HepG2 (cell line): ENCODE results near the gene TEF. TPM values are rescaled to one million over a fixed set of nuclear protein-coding genes. Genes with fewer than 3 reads are reported as not detected.

Experiments used
- DNMT1 ChIP-seq: sonication (generic); formaldehyde crosslinking; IDR thresholded peaks from 2 replicates; pipeline ENCODE4 v1.5.1; 2020; ENCODE audit warnings: mild to moderate bottlenecking, missing genetic modification reagents
- DR1 ChIP-seq: sonication (generic); formaldehyde crosslinking; IDR thresholded peaks from 2 replicates; pipeline ENCODE4 v1.8.0; 2021; ENCODE audit warnings: mild to moderate bottlenecking, missing genetic modification reagents, inconsistent platforms
- EZH2 ChIP-seq: conservative IDR thresholded peaks from 2 replicates; pipeline ENCODE4 v1.6.1; 2012; ENCODE audit warnings: mild to moderate bottlenecking, low read depth, low read length, moderate library complexity
- FOXJ3 ChIP-seq: sonication (generic); formaldehyde crosslinking; IDR thresholded peaks from 2 replicates; pipeline ENCODE4 v1.4.0; 2020; ENCODE audit warnings: missing genetic modification reagents, mild to moderate bottlenecking, borderline replicate concordance
- JUNB ChIP-seq: sonication (generic); formaldehyde crosslinking; IDR thresholded peaks from 2 replicates; pipeline ENCODE4 v1.8.0; 2022; ENCODE audit warnings: missing genetic modification reagents, mild to moderate bottlenecking, borderline replicate concordance
- LCORL ChIP-seq, 2 experiments: fragments of 450-650 bp in 1 of 2; sonication (generic) in 1 of 2; formaldehyde crosslinking in 1 of 2; IDR thresholded peaks; 2 replicates each; pipeline versions ENCODE4 v1.5.0 to v1.6.1; 2017 to 2020; ENCODE audit warnings: antibody characterized with exemption in 1 of 2, missing genetic modification reagents in 1 of 2
- MAZ ChIP-seq, 2 experiments: sonication (generic) in 1 of 2; formaldehyde crosslinking in 1 of 2; IDR thresholded peaks; 2 replicates each; pipeline versions ENCODE4 v1.5.0 to v1.6.1; 2012 to 2020; ENCODE audit warnings: low read depth in 2 of 2, mild to moderate bottlenecking in 2 of 2, borderline replicate concordance in 1 of 2, improper control_type of control experiment in 1 of 2, low read length in 1 of 2, missing genetic modification reagents in 1 of 2, moderate library complexity in 1 of 2
- NCOA2 ChIP-seq: sonication (generic); formaldehyde crosslinking; IDR thresholded peaks from 2 replicates; pipeline ENCODE4 v1.8.0; 2022; ENCODE audit warnings: inconsistent platforms
- PCBP2 ChIP-seq: fragments of 200-400 bp; formaldehyde crosslinking; optimal IDR thresholded peaks from 2 replicates; pipeline ENCODE3; 2018; ENCODE audit warnings: low read length, low read depth; ENCODE audit not compliant: poor library complexity, severe bottlenecking
- POLR2A ChIP-seq, 2 experiments: IDR thresholded peaks; 2 replicates each; pipeline ENCODE4 v1.6.1; 2011; ENCODE audit warnings: low read depth in 2 of 2, low read length in 2 of 2, mild to moderate bottlenecking in 1 of 2, moderate library complexity in 1 of 2; ENCODE audit not compliant: insufficient read depth in 1 of 2
- ZIK1 ChIP-seq: sonication (generic); formaldehyde crosslinking; IDR thresholded peaks from 2 replicates; pipeline ENCODE4 v1.5.0; 2020; ENCODE audit warnings: mild to moderate bottlenecking, low read depth, missing genetic modification reagents, borderline replicate concordance
- ZNF101 ChIP-seq: sonication (generic); formaldehyde crosslinking; IDR thresholded peaks from 2 replicates; pipeline ENCODE4 v1.4.0; 2020; ENCODE audit warnings: mild to moderate bottlenecking, low read depth, missing genetic modification reagents, borderline replicate concordance
- ZNF20 ChIP-seq: sonication (generic); formaldehyde crosslinking; IDR thresholded peaks from 2 replicates; pipeline ENCODE4 v1.4.0; 2020; ENCODE audit warnings: mild to moderate bottlenecking, moderate library complexity, missing genetic modification reagents
- ZNF331 ChIP-seq: sonication (generic); formaldehyde crosslinking; IDR thresholded peaks from 2 replicates; pipeline ENCODE4 v1.4.0; 2020; ENCODE audit warnings: missing genetic modification reagents
- ZNF567 ChIP-seq: sonication (generic); formaldehyde crosslinking; IDR thresholded peaks from 2 replicates; pipeline ENCODE4 v1.8.1; 2023; ENCODE audit warnings: mild to moderate bottlenecking, missing genetic modification reagents, borderline replicate concordance
- ZNF589 ChIP-seq: sonication (generic); formaldehyde crosslinking; conservative IDR thresholded peaks from 2 replicates; pipeline ENCODE4 v1.8.0; 2022; ENCODE audit warnings: mild to moderate bottlenecking, moderate library complexity, missing genetic modification reagents
- ZNF614 ChIP-seq: IDR thresholded peaks from 2 replicates; pipeline ENCODE4 v1.6.1; 2018; ENCODE audit warnings: missing biosample characterization, missing genetic modification reagents, inconsistent platforms, borderline replicate concordance
- ZNF709 ChIP-seq: sonication (generic); formaldehyde crosslinking; IDR thresholded peaks from 2 replicates; pipeline ENCODE4 v1.5.0; 2020; ENCODE audit warnings: mild to moderate bottlenecking, missing genetic modification reagents
- ZNF747 ChIP-seq: sonication (generic); formaldehyde crosslinking; IDR thresholded peaks from 2 replicates; pipeline ENCODE4 v1.8.1; 2023; ENCODE audit warnings: missing genetic modification reagents, mild to moderate bottlenecking, borderline replicate concordance
- ZNF749 ChIP-seq: sonication (generic); formaldehyde crosslinking; IDR thresholded peaks from 2 replicates; pipeline ENCODE4 v1.8.0; 2022; ENCODE audit warnings: mild to moderate bottlenecking, missing genetic modification reagents, moderate library complexity, borderline replicate concordance
- polyA plus RNA-seq, 8 experiments: library from polyadenylated mRNA; depleted of rRNA in 3 of 8; stranded (reverse) in 7 of 8; unstranded in 1 of 8; fragments of >200 nt; fragmentation: Illumina TruSeq in 4 of 8; extraction: Trizol in 4 of 8; gene quantifications; 2 replicates each; pipeline versions ENCODE4 v1.2.1 to v1.2.3, GENCODE V29; 2011 to 2016; ENCODE audit warnings: low read depth in 4 of 8, missing spikeins in 1 of 8, mixed read lengths in 1 of 8; ENCODE audit not compliant: insufficient read depth in 1 of 8
- total RNA-seq, 5 experiments: library from RNA; depleted of rRNA; stranded (reverse); fragments of >200 nt; fragmentation: Illumina TruSeq; extraction: Trizol; gene quantifications; 2 replicates each; pipeline ENCODE4 v1.2.3, GENCODE V29; 2016; ENCODE audit warnings: low read depth in 1 of 5
- TF ChIP-seq, protein P1 (sequence below): sonication (generic); formaldehyde crosslinking; IDR thresholded peaks from 2 replicates; pipeline ENCODE4 v1.5.0; 2020; ENCODE audit warnings: mild to moderate bottlenecking, missing genetic modification reagents
- TF ChIP-seq, protein P2 (sequence below): sonication (generic); formaldehyde crosslinking; IDR thresholded peaks from 2 replicates; pipeline ENCODE4 v1.4.0; 2020; ENCODE audit warnings: missing genetic modification reagents
- TF ChIP-seq, protein P3 (sequence below): IDR thresholded peaks from 2 replicates; pipeline ENCODE4 v1.6.1; 2016; ENCODE audit warnings: low read depth

TEF gene
- total and polyA plus RNA-seq, 2 of the 13 experiments (the other 11 are each of a cell fraction or from before 2014, with no cell fraction given), result 7.6 to 11.2 TPM

DNA sequence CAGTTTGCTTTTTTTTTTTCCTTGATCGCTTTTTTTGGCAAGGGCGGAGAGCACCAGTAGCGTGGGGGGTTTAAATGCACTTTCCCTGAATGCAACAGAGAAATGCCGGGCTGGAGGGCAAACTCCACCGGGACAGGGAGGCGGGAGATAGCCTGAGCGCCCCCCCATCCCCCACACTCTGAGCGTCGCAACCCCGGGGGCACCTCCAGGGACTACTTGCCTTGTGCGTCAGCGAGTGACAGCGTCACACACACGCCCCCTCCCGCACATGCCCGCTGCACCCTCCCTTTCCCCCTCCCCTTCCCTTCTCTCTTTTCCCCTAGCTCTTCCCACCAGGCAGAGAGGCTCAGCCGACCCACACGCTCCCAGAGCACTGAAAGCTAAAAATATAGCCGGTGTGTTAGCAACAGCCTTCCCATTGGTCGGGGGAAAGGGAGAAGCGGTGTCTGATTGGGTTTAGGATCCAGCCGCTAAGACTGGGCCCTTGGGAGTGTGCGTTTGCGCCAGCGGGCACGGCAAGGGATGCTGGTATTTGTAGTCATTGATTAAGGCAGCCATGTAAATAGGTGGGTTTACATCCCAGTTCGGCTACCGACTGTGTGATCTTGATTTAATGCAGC, 66.6 kb downstream of the TEF start (continued):
- TF ChIP-seq, protein P1, sequence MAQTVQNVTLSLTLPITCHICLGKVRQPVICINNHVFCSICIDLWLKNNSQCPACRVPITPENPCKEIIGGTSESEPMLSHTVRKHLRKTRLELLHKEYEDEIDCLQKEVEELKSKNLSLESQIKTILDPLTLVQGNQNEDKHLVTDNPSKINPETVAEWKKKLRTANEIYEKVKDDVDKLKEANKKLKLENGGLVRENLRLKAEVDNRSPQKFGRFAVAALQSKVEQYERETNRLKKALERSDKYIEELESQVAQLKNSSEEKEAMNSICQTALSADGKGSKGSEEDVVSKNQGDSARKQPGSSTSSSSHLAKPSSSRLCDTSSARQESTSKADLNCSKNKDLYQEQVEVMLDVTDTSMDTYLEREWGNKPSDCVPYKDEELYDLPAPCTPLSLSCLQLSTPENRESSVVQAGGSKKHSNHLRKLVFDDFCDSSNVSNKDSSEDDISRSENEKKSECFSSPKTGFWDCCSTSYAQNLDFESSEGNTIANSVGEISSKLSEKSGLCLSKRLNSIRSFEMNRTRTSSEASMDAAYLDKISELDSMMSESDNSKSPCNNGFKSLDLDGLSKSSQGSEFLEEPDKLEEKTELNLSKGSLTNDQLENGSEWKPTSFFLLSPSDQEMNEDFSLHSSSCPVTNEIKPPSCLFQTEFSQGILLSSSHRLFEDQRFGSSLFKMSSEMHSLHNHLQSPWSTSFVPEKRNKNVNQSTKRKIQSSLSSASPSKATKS (CRISPR knock-in tag), result no peak
- TF ChIP-seq ZNF589 (no peak), DNMT1 (no peak; the same call in 1 of the 2 replicates), LCORL (IDR thresholded peaks at IDR 0.05) (no peak), LCORL (CRISPR knock-in tag; IDR thresholded peaks at IDR 0.05) (0 out of 2 replicates have a peak, but pooled peaks have one; percentile 70), ZNF614 (peak; percentile 15; the same call in 1 of the 2 replicates), ZNF747 (no peak; the same call in 1 of the 2 replicates), ZNF101 (no peak), DR1 (CRISPR knock-in tag) (peak; percentile 58; the same call in 1 of the 2 replicates), MAZ (IDR thresholded peaks at IDR 0.05; ENCODE audit: borderline replicate concordance, low read depth, low read length) (peak; percentile 100), MAZ (CRISPR knock-in tag; IDR thresholded peaks at IDR 0.05; ENCODE audit: low read depth) (peak; percentile 95), ZNF20 (CRISPR knock-in tag) (no peak), JUNB (no peak), ZIK1 (CRISPR knock-in tag) (0 out of 2 replicates have a peak, but pooled peaks have one; percentile 72), ZNF331 (CRISPR knock-in tag) (peak; percentile 87), ZNF749 (peak; percentile 74; the same call in 1 of the 2 replicates), ZNF709 (CRISPR knock-in tag) (peak; percentile 73; the same call in 1 of the 2 replicates), FOXJ3 (CRISPR knock-in tag) (no peak), NCOA2 (CRISPR knock-in tag) (peak; percentile 75), PCBP2 (peak; percentile 57), POLR2A (IDR thresholded peaks at IDR 0.05; ENCODE audit: insufficient read depth in 1 of 2, low read depth in 2 of 2, low read length in 2 of 2) (peak; percentile 92 to 93), EZH2 (no peak), ZNF567 (CRISPR knock-in tag) (no peak)
- TF ChIP-seq, protein P2, sequence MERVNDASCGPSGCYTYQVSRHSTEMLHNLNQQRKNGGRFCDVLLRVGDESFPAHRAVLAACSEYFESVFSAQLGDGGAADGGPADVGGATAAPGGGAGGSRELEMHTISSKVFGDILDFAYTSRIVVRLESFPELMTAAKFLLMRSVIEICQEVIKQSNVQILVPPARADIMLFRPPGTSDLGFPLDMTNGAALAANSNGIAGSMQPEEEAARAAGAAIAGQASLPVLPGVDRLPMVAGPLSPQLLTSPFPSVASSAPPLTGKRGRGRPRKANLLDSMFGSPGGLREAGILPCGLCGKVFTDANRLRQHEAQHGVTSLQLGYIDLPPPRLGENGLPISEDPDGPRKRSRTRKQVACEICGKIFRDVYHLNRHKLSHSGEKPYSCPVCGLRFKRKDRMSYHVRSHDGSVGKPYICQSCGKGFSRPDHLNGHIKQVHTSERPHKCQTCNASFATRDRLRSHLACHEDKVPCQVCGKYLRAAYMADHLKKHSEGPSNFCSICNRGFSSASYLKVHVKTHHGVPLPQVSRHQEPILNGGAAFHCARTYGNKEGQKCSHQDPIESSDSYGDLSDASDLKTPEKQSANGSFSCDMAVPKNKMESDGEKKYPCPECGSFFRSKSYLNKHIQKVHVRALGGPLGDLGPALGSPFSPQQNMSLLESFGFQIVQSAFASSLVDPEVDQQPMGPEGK (CRISPR knock-in tag), result peak; percentile 100
- TF ChIP-seq, protein P3, sequence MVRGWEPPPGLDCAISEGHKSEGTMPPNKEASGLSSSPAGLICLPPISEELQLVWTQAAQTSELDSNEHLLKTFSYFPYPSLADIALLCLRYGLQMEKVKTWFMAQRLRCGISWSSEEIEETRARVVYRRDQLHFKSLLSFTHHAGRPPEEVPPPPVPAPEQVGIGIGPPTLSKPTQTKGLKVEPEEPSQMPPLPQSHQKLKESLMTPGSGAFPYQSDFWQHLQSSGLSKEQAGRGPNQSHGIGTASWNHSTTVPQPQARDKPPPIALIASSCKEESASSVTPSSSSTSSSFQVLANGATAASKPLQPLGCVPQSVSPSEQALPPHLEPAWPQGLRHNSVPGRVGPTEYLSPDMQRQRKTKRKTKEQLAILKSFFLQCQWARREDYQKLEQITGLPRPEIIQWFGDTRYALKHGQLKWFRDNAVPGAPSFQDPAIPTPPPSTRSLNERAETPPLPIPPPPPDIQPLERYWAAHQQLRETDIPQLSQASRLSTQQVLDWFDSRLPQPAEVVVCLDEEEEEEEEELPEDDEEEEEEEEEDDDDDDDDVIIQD, result no peak
